Tibial nerve (tissue), 4 donors: Measurements from ENCODE around the gene RASSF4.

Experiments
- CTCF ChIP-seq, 5 experiments: fragments of 200-600 bp in 3 of 5; fragments of 450-650 bp in 2 of 5; sonication (generic) in 3 of 5; IDR thresholded peaks; one replicate each; pipeline ENCODE4 v1.5.1; 2016 to 2019; ENCODE audit warnings: antibody characterized with exemption in 5 of 5, mild to moderate bottlenecking in 3 of 5, moderate library complexity in 2 of 5
- EP300 ChIP-seq, 2 donors: sonication (generic); formaldehyde crosslinking; IDR thresholded peaks; one replicate each; pipeline ENCODE4 v1.6.1; 2017; ENCODE audit warnings: antibody characterized with exemption in 2 of 2, mild to moderate bottlenecking in 1 of 2
- POLR2A ChIP-seq, 2 donors: fragments of 450-650 bp; IDR thresholded peaks; one replicate each; pipeline ENCODE4 v1.6.1; 2017; ENCODE audit warnings: antibody characterized with exemption in 2 of 2, mild to moderate bottlenecking in 2 of 2, moderate library complexity in 2 of 2

GRCh38 chr10:44927352-44927751 lies 32.2 kb upstream of the RASSF4 start:
- no peak for TF ChIP-seq CTCF (IDR thresholded peaks at IDR 0.05)
- TF ChIP-seq EP300 (IDR thresholded peaks at IDR 0.05): peak in 1 of 2 donors; percentile 62
- no peak for TF ChIP-seq POLR2A (IDR thresholded peaks at IDR 0.05)
